DND-41 (cell line): Measurements from ENCODE around the gene GPD1.

Experiments used
- ATAC-seq: fragments of 200-7000 bp; cut with Tn5 transposase; 3 replicates; pipeline ENCODE4 v1.9.1; 2021; ENCODE audit warnings: low read depth; ENCODE audit not compliant: insufficient read depth
- DNase-seq: peaks from one replicate; pipeline ENCODE4 v3.0.0-alpha.2; 2020
- H2AFZ ChIP-seq: 2 replicates; pipeline ENCODE4 v1.6.0; 2012; ENCODE audit warnings: low read depth, low read length
- H3K27ac ChIP-seq: 2 replicates; pipeline ENCODE4 v1.5.1; 2012; ENCODE audit warnings: low read length, inconsistent platforms
- H3K27me3 ChIP-seq: fragments of 200-600 bp; sonication (generic); 2 replicates; pipeline ENCODE4 v1.6.0; 2012; ENCODE audit warnings: low read length, mild to moderate bottlenecking, inconsistent platforms; ENCODE audit not compliant: insufficient read depth, poor library complexity
- H3K36me3 ChIP-seq: 2 replicates; pipeline ENCODE4 v1.5.1; 2012; ENCODE audit warnings: low read length, inconsistent platforms; ENCODE audit not compliant: insufficient read depth
- H3K4me1 ChIP-seq: 2 replicates; pipeline ENCODE4 v1.5.1; 2012; ENCODE audit warnings: mild to moderate bottlenecking, low read length; ENCODE audit not compliant: insufficient read depth
- H3K4me2 ChIP-seq: 2 replicates; pipeline ENCODE4 v1.6.0; 2012; ENCODE audit warnings: mild to moderate bottlenecking, moderate library complexity, low read length, inconsistent platforms; ENCODE audit not compliant: insufficient read depth
- H3K4me3 ChIP-seq, 2 experiments: fragments of 200-600 bp in 1 of 2; shearing (Covaris generic) in 1 of 2; 2 replicates each; pipeline ENCODE4 v1.5.1; 2012 to 2016; ENCODE audit warnings: inconsistent platforms in 2 of 2, low read length in 2 of 2, mild to moderate bottlenecking in 2 of 2, low read depth in 1 of 2, moderate library complexity in 1 of 2
- H3K79me2 ChIP-seq: 2 replicates; pipeline ENCODE4 v1.6.0; 2012; ENCODE audit warnings: low read length, inconsistent platforms; ENCODE audit not compliant: insufficient read depth
- H3K9ac ChIP-seq: 2 replicates; pipeline ENCODE4 v1.6.0; 2012; ENCODE audit warnings: low read depth, mild to moderate bottlenecking, inconsistent platforms, low read length, moderate library complexity
- H3K9me3 ChIP-seq: 2 replicates; pipeline ENCODE4 v1.5.1; 2012; ENCODE audit warnings: low read length, moderate library complexity, mild to moderate bottlenecking, inconsistent platforms; ENCODE audit not compliant: insufficient read depth, severe bottlenecking
- H4K20me1 ChIP-seq: 2 replicates; pipeline ENCODE4 v1.6.0; 2012; ENCODE audit warnings: low read length; ENCODE audit not compliant: insufficient read depth
- CTCF ChIP-seq: IDR thresholded peaks from 2 replicates; pipeline ENCODE4 v1.5.1; 2012; ENCODE audit warnings: borderline replicate concordance, low read length, moderate library complexity, mild to moderate bottlenecking; ENCODE audit not compliant: poor library complexity, severe bottlenecking; ENCODE audit errors: extremely low read depth
- EZH2 ChIP-seq: IDR thresholded peaks from 3 replicates; pipeline ENCODE4 v1.6.1; 2012; ENCODE audit warnings: borderline replicate concordance, low read depth, mild to moderate bottlenecking, moderate library complexity, low read length, inconsistent platforms; ENCODE audit not compliant: severe bottlenecking

The GPD1 gene

GRCh38 chr12:50090391-50090790, 13.4 kb upstream of the GPD1 start:
- H4K20me1 ChIP-seq, result peaks cover 26% of the 10 kb centered on the region

GRCh38 chr12:50097952-50098351, 5.9 kb upstream of the GPD1 start:
- no peak overlapping the region for H3K4me2 ChIP-seq
- no peak for TF ChIP-seq CTCF
- no peak for TF ChIP-seq EZH2

More at GRCh38 chr12:50090391-50090790, 13.4 kb upstream of the GPD1 start:
- no peaks in the 10 kb centered on the region for H3K27me3 ChIP-seq
- H3K9me3 ChIP-seq, result no peaks in the 10 kb centered on the region
- H3K9ac ChIP-seq, result no peak overlapping the region
- H3K27ac ChIP-seq, result no peak overlapping the region
- H3K36me3 ChIP-seq, result peaks cover 92% of the 10 kb centered on the region
- DNase-seq, result no peak
- peaks cover 41% of the 10 kb centered on the region for H3K79me2 ChIP-seq
- H3K4me3 ChIP-seq, result no peak overlapping the region
- H2AFZ ChIP-seq, result no peak overlapping the region
- ATAC-seq, result no peak
- H3K4me2 ChIP-seq, result no peak overlapping the region
- no peak for TF ChIP-seq CTCF
- TF ChIP-seq EZH2, result no peak
- peaks cover 30% of the 10 kb centered on the region for H3K4me1 ChIP-seq

GRCh38 chr12:50099302-50100008, 4.4 kb upstream of the GPD1 start:
- TF ChIP-seq CTCF (no peak), EZH2 (no peak)
- DNase-seq (no peak), ATAC-seq (no peak)
- Histone ChIP-seq H3K27ac (no peak overlapping the region), H3K4me1 (peaks cover 10% of the 10 kb centered on the region), H4K20me1 (peaks cover 6% of the 10 kb centered on the region; the same call in 1 of the 2 replicates), H3K4me3 (no peak overlapping the region), H3K9ac (no peak overlapping the region), H3K9me3 (no peaks in the 10 kb centered on the region), H2AFZ (no peak overlapping the region), H3K27me3 (no peaks in the 10 kb centered on the region), H3K4me2 (no peak overlapping the region), H3K36me3 (peaks cover 65% of the 10 kb centered on the region), H3K79me2 (no peaks in the 10 kb centered on the region)

More at GRCh38 chr12:50097952-50098351, 5.9 kb upstream of the GPD1 start:
- Histone ChIP-seq H3K79me2 (no peaks in the 10 kb centered on the region), H3K36me3 (peaks cover 80% of the 10 kb centered on the region), H3K9ac (no peak overlapping the region), H3K4me3 (no peak overlapping the region), H3K27ac (no peak overlapping the region), H4K20me1 (0 out of 2 replicates have a peak, but pooled peaks cover 6% of the 10 kb centered on the region), H3K27me3 (no peaks in the 10 kb centered on the region), H2AFZ (no peak overlapping the region), H3K4me1 (no peaks in the 10 kb centered on the region), H3K9me3 (no peaks in the 10 kb centered on the region)
- ATAC-seq, result no peak
- no peak for DNase-seq
